Pancreas (tissue), 10 donors: ENCODE results near the gene MRM2. TPM values are rescaled to one million over a fixed set of nuclear protein-coding genes. Genes with fewer than 3 reads are reported as not detected.
"Not testable (repeated sequence)": the region's sequence is repeated elsewhere in the genome, so short reads cannot be mapped to it uniquely, and the experiment has no call there.

Source experiments
- ATAC-seq, 4 donors: fragments of 200-7000 bp; cut with Tn5 transposase; one replicate each; pipeline versions ENCODE4 v1.8.0 to v1.9.1; 2020; ENCODE audit warnings: mild to moderate bottlenecking in 4 of 4, moderate library complexity in 4 of 4
- DNase-seq, 6 donors: peaks; one replicate each; pipeline ENCODE4 v3.0.0-alpha.2; 2020
- FAIRE-seq: peaks from 2 replicates; lab custom pipeline; 2012; peaks lifted over from hg19 to GRCh38; lab: Jason Lieb, UNC
- H3K27ac ChIP-seq, 4 donors: fragments of 200-600 bp; sonication (generic); 1 replicate in 3 of 4; 2 replicates in 1 of 4; pipeline versions ENCODE4 v1.5.0 to v1.8.0; 2020
- H3K27me3 ChIP-seq, 4 donors: fragments of 200-600 bp; one replicate each; pipeline ENCODE4 v1.8.0; 2021
- H3K36me3 ChIP-seq, 3 donors: fragments of 200-600 bp; sonication (generic) in 1 of 3; one replicate each; pipeline versions ENCODE4 v1.5.0 to v1.8.0; 2020 to 2021
- H3K4me1 ChIP-seq, 3 donors: fragments of 200-600 bp; one replicate each; pipeline ENCODE4 v1.8.0; 2021
- H3K4me3 ChIP-seq, 4 donors: fragments of 200-600 bp; sonication (generic) in 2 of 4; one replicate each; pipeline versions ENCODE4 v1.5.0 to v1.8.0; 2020 to 2021
- H3K9me3 ChIP-seq, 4 donors: fragments of 200-600 bp; one replicate each; pipeline ENCODE4 v1.8.0; 2021
- CTCF ChIP-seq, 4 donors: fragments of 200-600 bp; sonication (generic) in 3 of 4; IDR thresholded peaks; one replicate each; pipeline versions ENCODE4 v1.5.0 to v1.8.0; 2021; ENCODE audit warnings: antibody characterized with exemption in 4 of 4
- WGBS, 2 donors: extraction: QIAGEN DNeasy Blood & Tissue Kit; methylation state at CpG; one replicate each; pipeline ENCODE4 v1.1.7; 2013; 5-methylcytosine and 5-hydroxymethylcytosine counted together
- intact Hi-C, 3 donors: fragments of 100-400 bp; cut with DNase I; formaldehyde crosslinking; loops; one replicate each; pipeline versions ENCODE4 v1.11.1 to v1.14.2; 2022
- polyA plus RNA-seq, 2 donors: library from polyadenylated mRNA; stranded (reverse); fragments of 200-250 nt; gene quantifications; one replicate each; pipeline ENCODE4 v1.2.3, GENCODE V29; 2013
- total RNA-seq, 6 donors: library from RNA; stranded (reverse); fragmentation: NEBNext Ultra II Directional in 4 of 6; extraction: Animal tissue kit (Norgen Biotek cat#: 25700) in 4 of 6; gene quantifications; one replicate each; pipeline versions ENCODE4 v1.2.1 to v1.2.4, GENCODE V29; 2021 to 2023
- donor health status: healthy with polysubstance abuse.
- donor health status: DM: no; HTN: no; CAD: no; lungs with moderate emphysema.
- donor health status: DM: no; HTN: no; CAD: no.
- donor health status: control.
- donor health status: control.
- donor health status: Bipolar disorder and iron deficiency.
- donor health status: DM: yes; HTN: yes; CAD: no.
- donor health status: DM: no; HTN: no; CAD: no.
- donor health status: DM: no; HTN: no; CAD: no.
- donor health status: DM: yes; HTN: yes; CAD: no.

MRM2 gene
- total and polyA plus RNA-seq, 8 donors = 3.5 to 12.3 (median 7.8) TPM

- H3K27ac ChIP-seq = no peak overlapping the region
- H3K4me3 ChIP-seq = no peak overlapping the region
- H3K36me3 ChIP-seq = no peaks in the 10 kb centered on the region
- intact Hi-C loops = no loop called here
- no peak for FAIRE-seq
- no peak for ATAC-seq
- no peaks in the 10 kb centered on the region for H3K9me3 ChIP-seq
- 92% methylated on average over 10 of the region's 10 CpGs for WGBS, 2 donors
- no peak for TF ChIP-seq CTCF (IDR thresholded peaks at IDR 0.05)
- H3K27me3 ChIP-seq = no peaks in the 10 kb centered on the region
- H3K4me1 ChIP-seq = no peaks in the 10 kb centered on the region
- DNase-seq = no peak
Observed at GRCh38 chr7:2269991-2270460, 28.0 kb upstream of the MRM2 start.

DNA sequence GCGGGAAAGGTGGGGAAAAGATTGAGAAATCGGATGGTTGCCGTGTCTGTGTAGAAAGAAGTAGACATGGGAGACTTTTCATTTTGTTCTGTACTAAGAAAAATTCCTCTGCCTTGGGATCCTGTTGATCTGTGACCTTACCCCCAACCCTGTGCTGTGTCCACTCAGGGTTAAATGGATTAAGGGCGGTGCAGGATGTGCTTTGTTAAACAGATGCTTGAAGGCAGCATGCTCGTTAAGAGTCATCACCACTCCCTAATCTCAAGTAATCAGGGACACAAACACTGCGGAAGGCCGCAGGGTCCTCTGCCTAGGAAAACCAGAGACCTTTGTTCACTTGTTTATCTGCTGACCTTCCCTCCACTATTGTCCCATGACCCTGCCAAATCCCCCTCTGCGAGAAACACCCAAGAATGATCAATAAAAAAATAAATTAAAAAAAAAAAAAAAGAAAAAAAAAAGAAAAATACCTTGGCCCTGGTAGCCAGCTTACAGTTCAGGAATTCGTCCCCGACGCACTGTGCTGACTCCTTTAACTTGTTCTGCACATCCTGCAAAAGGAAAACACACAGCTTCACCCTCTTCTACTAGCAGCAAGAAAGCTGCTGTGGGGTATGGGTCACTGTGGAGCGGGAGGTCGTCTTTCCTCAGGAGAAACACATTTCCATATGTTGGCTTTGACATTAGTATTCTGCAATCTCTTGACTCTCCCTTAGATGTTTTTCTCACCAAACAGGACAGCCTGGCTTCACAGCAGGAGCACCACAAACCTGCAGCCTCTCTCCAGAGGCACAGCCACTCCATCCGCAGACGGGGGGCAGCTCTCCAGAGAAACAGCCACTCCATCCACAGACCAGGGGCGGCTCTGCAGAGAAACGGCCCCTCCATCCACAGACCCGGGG is 27.3 kb upstream of the MRM2 start:
- H3K27ac ChIP-seq, intact Hi-C loops, H3K4me3 ChIP-seq, H3K27me3 ChIP-seq, FAIRE-seq, H3K9me3 ChIP-seq, H3K4me1 ChIP-seq, ATAC-seq, H3K36me3 ChIP-seq, DNase-seq: not testable (repeated sequence)
- WGBS, 2 donors = 76 to 87% methylated on average over 12 to 13 of the region's 18 CpGs

GRCh38 chr7:2266911-2267310 is 24.9 kb upstream of the MRM2 start:
- intact Hi-C loops = no loop called here
- no peaks in the 10 kb centered on the region for H3K36me3 ChIP-seq
- no peak for FAIRE-seq
- DNase-seq = no peak
- no peak overlapping the region for H3K4me3 ChIP-seq
- TF ChIP-seq CTCF (IDR thresholded peaks at IDR 0.05) = no peak
- no peaks in the 10 kb centered on the region for H3K4me1 ChIP-seq
- no peaks in the 10 kb centered on the region for H3K27me3 ChIP-seq
- no peaks in the 10 kb centered on the region for H3K9me3 ChIP-seq
- 80 to 85% methylated on average over 10 of the region's 10 CpGs for WGBS, 2 donors
- ATAC-seq = no peak
- H3K27ac ChIP-seq = no peak overlapping the region

- 97% methylated on average over 23 of the region's 23 CpGs for WGBS, 2 donors
- no peak for FAIRE-seq
- H3K27me3 ChIP-seq = no peaks in the 10 kb centered on the region
- no peak for ATAC-seq
- no peaks in the 10 kb centered on the region for H3K4me1 ChIP-seq
- intact Hi-C loops = no loop called here
- TF ChIP-seq CTCF (IDR thresholded peaks at IDR 0.05) = no peak
- H3K9me3 ChIP-seq = no peaks in the 10 kb centered on the region
- no peak overlapping the region for H3K4me3 ChIP-seq
- no peaks in the 10 kb centered on the region for H3K36me3 ChIP-seq
- H3K27ac ChIP-seq = no peak overlapping the region
- DNase-seq = no peak
Observed at GRCh38 chr7:2264158-2264557, 22.2 kb upstream of the MRM2 start.

- no peaks in the 10 kb centered on the region for H3K27me3 ChIP-seq
- intact Hi-C loops = no loop called here
- no peak for ATAC-seq
- TF ChIP-seq CTCF (IDR thresholded peaks at IDR 0.05) = no peak
- no peak for FAIRE-seq
- 87 to 93% methylated on average over 17 to 18 of the region's 18 CpGs for WGBS, 2 donors
- H3K4me1 ChIP-seq = no peaks in the 10 kb centered on the region
- no peaks in the 10 kb centered on the region for H3K36me3 ChIP-seq
- H3K27ac ChIP-seq = no peak overlapping the region
- no peak for DNase-seq
- no peaks in the 10 kb centered on the region for H3K9me3 ChIP-seq
- no peak overlapping the region for H3K4me3 ChIP-seq
Observed at GRCh38 chr7:2263176-2263575, 21.2 kb upstream of the MRM2 start.
